ENCODE results near the gene BLOC1S4.

DNA sequence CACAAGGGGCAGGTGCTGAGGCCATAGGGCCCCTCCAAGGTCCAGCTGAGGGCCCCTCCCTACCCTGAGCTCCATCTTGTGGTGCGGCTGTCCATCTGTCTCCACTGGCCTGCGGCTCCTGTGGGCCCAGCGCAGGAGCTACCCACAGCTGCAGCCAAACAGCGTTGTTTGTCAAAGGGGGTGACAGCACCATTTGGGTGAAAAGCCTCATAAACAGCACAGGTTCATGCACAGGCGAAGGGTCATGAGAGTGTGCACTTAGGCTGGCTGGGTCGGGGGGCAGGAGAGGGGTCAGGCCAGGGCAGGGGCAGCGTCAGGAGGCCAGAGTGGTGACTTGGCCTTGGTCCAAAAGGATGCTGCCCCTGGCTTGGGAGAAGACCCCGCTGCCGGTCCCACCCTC, 32.3 kb downstream of the BLOC1S4 start:
- no peak for TF ChIP-seq CTCF (IDR thresholded peaks at IDR 0.05; ENCODE audit: low read length)
- TF ChIP-seq EZH2 (IDR thresholded peaks at IDR 0.05; ENCODE audit: borderline replicate concordance, low read length): no peak

Data from OCI-LY1 (cell line).